HepG2 (cell line): Measurements from ENCODE around the gene ERVH48-1. TPM values are rescaled to one million over a fixed set of nuclear protein-coding genes. Genes with fewer than 3 reads are reported as not detected.

Experiments used
- BATF2 ChIP-seq: sonication (generic); formaldehyde crosslinking; IDR thresholded peaks from 2 replicates; pipeline ENCODE4 v1.8.0; 2022; ENCODE audit warnings: mild to moderate bottlenecking, missing genetic modification reagents, moderate library complexity
- CENPX ChIP-seq: sonication (generic); formaldehyde crosslinking; IDR thresholded peaks from 2 replicates; pipeline ENCODE4 v1.9.0; 2021; ENCODE audit warnings: mild to moderate bottlenecking, missing genetic modification reagents, moderate library complexity
- CHD4 ChIP-seq: fragments of 200-600 bp; sonication (generic); IDR thresholded peaks from 2 replicates; pipeline ENCODE4 v1.7.0; 2017; ENCODE audit warnings: mild to moderate bottlenecking, low read length, borderline replicate concordance
- FOXK2 ChIP-seq: fragments of 450-650 bp; IDR thresholded peaks from 2 replicates; pipeline ENCODE4 v1.6.1; 2016
- HNF4G ChIP-seq, 2 experiments: sonication (generic) in 1 of 2; formaldehyde crosslinking in 1 of 2; IDR thresholded peaks; 2 replicates each; pipeline versions ENCODE4 v1.4.0 to v1.6.1; 2011 to 2020; ENCODE audit warnings: borderline replicate concordance in 2 of 2, low read depth in 2 of 2, mild to moderate bottlenecking in 2 of 2, low read length in 1 of 2, missing genetic modification reagents in 1 of 2, moderate library complexity in 1 of 2
- IKZF5 ChIP-seq: IDR thresholded peaks from 2 replicates; pipeline ENCODE4 v1.6.1; 2018; ENCODE audit warnings: missing genetic modification reagents, mild to moderate bottlenecking, missing compliant biosample characterization
- MLX ChIP-seq: IDR thresholded peaks from 2 replicates; pipeline ENCODE4 v1.6.1; 2016
- MZF1 ChIP-seq: sonication (generic); formaldehyde crosslinking; IDR thresholded peaks from 2 replicates; pipeline ENCODE4 v1.8.1; 2023; ENCODE audit warnings: mild to moderate bottlenecking, missing genetic modification reagents, borderline replicate concordance
- NR0B2 ChIP-seq: sonication (generic); formaldehyde crosslinking; IDR thresholded peaks from 2 replicates; pipeline ENCODE4 v1.4.0; 2020; ENCODE audit warnings: mild to moderate bottlenecking, missing genetic modification reagents
- REPIN1 ChIP-seq: sonication (generic); formaldehyde crosslinking; IDR thresholded peaks from 2 replicates; pipeline ENCODE4 v1.8.0; 2022; ENCODE audit warnings: missing genetic modification reagents, low read depth, mild to moderate bottlenecking, borderline replicate concordance
- STAT5B ChIP-seq: sonication (generic); formaldehyde crosslinking; IDR thresholded peaks from 2 replicates; pipeline ENCODE4 v1.4.0; 2020; ENCODE audit warnings: missing genetic modification reagents
- ZFP41 ChIP-seq: sonication (generic); formaldehyde crosslinking; IDR thresholded peaks from 2 replicates; pipeline ENCODE4 v1.4.0; 2020; ENCODE audit warnings: mild to moderate bottlenecking, missing genetic modification reagents, borderline replicate concordance
- ZNF362 ChIP-seq: sonication (generic); formaldehyde crosslinking; IDR thresholded peaks from 2 replicates; pipeline ENCODE4 v1.4.0; 2020; ENCODE audit warnings: missing genetic modification reagents, mild to moderate bottlenecking, borderline replicate concordance
- ZNF558 ChIP-seq: sonication (generic); formaldehyde crosslinking; IDR thresholded peaks from 2 replicates; pipeline ENCODE4 v1.9.0; 2022; ENCODE audit warnings: mild to moderate bottlenecking, missing genetic modification reagents, borderline replicate concordance
- ZNF646 ChIP-seq: sonication (generic); formaldehyde crosslinking; IDR thresholded peaks from 2 replicates; pipeline ENCODE4 v1.9.0; 2021; ENCODE audit warnings: mild to moderate bottlenecking, missing genetic modification reagents
- ZNF746 ChIP-seq: sonication (generic); formaldehyde crosslinking; IDR thresholded peaks from 2 replicates; pipeline ENCODE4 v1.8.0; 2022; ENCODE audit warnings: mild to moderate bottlenecking, missing genetic modification reagents
- ZNF776 ChIP-seq: sonication (generic); formaldehyde crosslinking; IDR thresholded peaks from 2 replicates; pipeline ENCODE4 v1.4.0; 2020; ENCODE audit warnings: mild to moderate bottlenecking, missing genetic modification reagents
- polyA plus RNA-seq, 8 experiments: library from polyadenylated mRNA; depleted of rRNA in 3 of 8; stranded (reverse) in 7 of 8; unstranded in 1 of 8; fragments of >200 nt; fragmentation: Illumina TruSeq in 4 of 8; extraction: Trizol in 4 of 8; gene quantifications; 2 replicates each; pipeline versions ENCODE4 v1.2.1 to v1.2.3, GENCODE V29; 2011 to 2016; ENCODE audit warnings: low read depth in 4 of 8, missing spikeins in 1 of 8, mixed read lengths in 1 of 8; ENCODE audit not compliant: insufficient read depth in 1 of 8
- total RNA-seq, 5 experiments: library from RNA; depleted of rRNA; stranded (reverse); fragments of >200 nt; fragmentation: Illumina TruSeq; extraction: Trizol; gene quantifications; 2 replicates each; pipeline ENCODE4 v1.2.3, GENCODE V29; 2016; ENCODE audit warnings: low read depth in 1 of 5

ERVH48-1 gene
- total and polyA plus RNA-seq, 2 of the 13 experiments (the other 11 are each of a cell fraction or from before 2014, with no cell fraction given) = 1.8 TPM; not detected in 1

- TF ChIP-seq ZNF558 = peak; percentile 73; the same call in 1 of the 2 replicates
- 0 out of 2 replicates have a peak, but pooled peaks have one; percentile 50 for TF ChIP-seq MLX
- no peak for TF ChIP-seq ZNF362 (CRISPR knock-in tag)
- no peak for TF ChIP-seq CHD4
- TF ChIP-seq NR0B2 (CRISPR knock-in tag) = peak; percentile 99
- TF ChIP-seq IKZF5 (CRISPR knock-in tag) = no peak
- TF ChIP-seq HNF4G (IDR thresholded peaks at IDR 0.05; ENCODE audit: borderline replicate concordance, low read depth, low read length) = no peak
- TF ChIP-seq HNF4G (CRISPR knock-in tag; IDR thresholded peaks at IDR 0.05; ENCODE audit: borderline replicate concordance, low read depth) = no peak; the same call in none of the 2 replicates
- peak; percentile 73 for TF ChIP-seq FOXK2
- no peak for TF ChIP-seq STAT5B
- TF ChIP-seq ZFP41 (CRISPR knock-in tag) = no peak
- no peak for TF ChIP-seq CENPX
- TF ChIP-seq BATF2 (CRISPR knock-in tag) = 0 out of 2 replicates have a peak, but pooled peaks have one; percentile 64
- TF ChIP-seq ZNF746 (CRISPR knock-in tag) = no peak
- peak; percentile 70; the same call in 1 of the 2 replicates for TF ChIP-seq REPIN1 (CRISPR knock-in tag)
- TF ChIP-seq ZNF646 = no peak
- TF ChIP-seq MZF1 (CRISPR knock-in tag) = 0 out of 2 replicates have a peak, but pooled peaks have one; percentile 49
- TF ChIP-seq ZNF776 (CRISPR knock-in tag) = no peak; the same call in 1 of the 2 replicates
These were observed 46.2 kb downstream of the ERVH48-1 start, which contains the start of gene WDR4 (continued) for GRCh38 chr21:42878993-42879787.
